Prostate gland (tissue), 2 donors: ENCODE data around the gene FALEC.

ENCODE experiments used
- CTCF ChIP-seq, 4 experiments: fragments of 200-600 bp in 2 of 4; fragments of 450-650 bp in 2 of 4; sonication (generic) in 2 of 4; IDR thresholded peaks; 1 replicate in 3 of 4; 2 replicates in 1 of 4; pipeline ENCODE4 v1.5.1; 2016 to 2019; ENCODE audit warnings: antibody characterized with exemption in 4 of 4, mild to moderate bottlenecking in 2 of 4, moderate library complexity in 2 of 4
- POLR2A ChIP-seq: fragments of 450-650 bp; IDR thresholded peaks from one replicate; pipeline ENCODE4 v1.6.1; 2016; ENCODE audit warnings: antibody characterized with exemption, mild to moderate bottlenecking
- POLR2AphosphoS5 ChIP-seq: sonication (generic); formaldehyde crosslinking; IDR thresholded peaks from one replicate; pipeline ENCODE4 v1.6.1; 2017; ENCODE audit warnings: antibody characterized with exemption

- TF ChIP-seq CTCF (IDR thresholded peaks at IDR 0.05) (no peak), POLR2A (no peak), POLR2AphosphoS5 (no peak)
Measured at GRCh38 chr1:150559656-150560010, 44.1 kb downstream of the FALEC start.
